ENCODE results near the gene ZNF236. TPM values are rescaled to one million over a fixed set of nuclear protein-coding genes. Genes with fewer than 3 reads are reported as not detected.
"Not testable (repeated sequence)": the region's sequence is repeated elsewhere in the genome, so short reads cannot be mapped to it uniquely, and the experiment has no call there.

The ZNF236 gene
- total RNA-seq, 2 donors from 2014 or later: 19.3 to 20.1 TPM

- not testable (repeated sequence) for H3K4me1 Mint-ChIP-seq; H3K4me3 Mint-ChIP-seq; H3K9me3 Mint-ChIP-seq; ATAC-seq (replicated peaks); H3K36me3 Mint-ChIP-seq (ENCODE audit: low read depth); H3K27me3 Mint-ChIP-seq
- peak overlapping the region; percentile 34 for H3K27ac Mint-ChIP-seq
Measured at GRCh38 chr18:76990343-76991020, 168.1 kb downstream of the ZNF236 start.

GRCh38 chr18:76991021-76991688 lies 168.8 kb downstream of the ZNF236 start:
- no peaks in the 10 kb centered on the region for H3K4me1 Mint-ChIP-seq
- H3K27ac Mint-ChIP-seq: peak overlapping the region; percentile 34
- no peak overlapping the region for H3K4me3 Mint-ChIP-seq
- H3K36me3 Mint-ChIP-seq (ENCODE audit: low read depth): no peaks in the 10 kb centered on the region
- H3K27me3 Mint-ChIP-seq: no peaks in the 10 kb centered on the region
- ATAC-seq (replicated peaks): no peak
- H3K9me3 Mint-ChIP-seq: no peaks in the 10 kb centered on the region

GRCh38 chr18:76992226-76993084 lies 170.1 kb downstream of the ZNF236 start:
- Mint-ChIP-seq H3K27me3 (no peaks in the 10 kb centered on the region), H3K4me1 (no peaks in the 10 kb centered on the region), H3K27ac (no peak overlapping the region), H3K9me3 (no peaks in the 10 kb centered on the region), H3K36me3 (ENCODE audit: low read depth) (no peaks in the 10 kb centered on the region), H3K4me3 (no peak overlapping the region)
- no peak for ATAC-seq (replicated peaks)

GRCh38 chr18:76993085-76993382 lies 170.7 kb downstream of the ZNF236 start:
- no peaks in the 10 kb centered on the region for H3K27me3 Mint-ChIP-seq
- no peak overlapping the region for H3K4me3 Mint-ChIP-seq
- H3K4me1 Mint-ChIP-seq: no peaks in the 10 kb centered on the region
- no peak for ATAC-seq (replicated peaks)
- no peaks in the 10 kb centered on the region for H3K9me3 Mint-ChIP-seq
- no peak overlapping the region for H3K27ac Mint-ChIP-seq
- H3K36me3 Mint-ChIP-seq (ENCODE audit: low read depth): no peaks in the 10 kb centered on the region

- H3K27ac Mint-ChIP-seq: no peak overlapping the region
- no peaks in the 10 kb centered on the region for H3K27me3 Mint-ChIP-seq
- H3K36me3 Mint-ChIP-seq (ENCODE audit: low read depth): no peaks in the 10 kb centered on the region
- ATAC-seq (replicated peaks): no peak
- H3K9me3 Mint-ChIP-seq: no peaks in the 10 kb centered on the region
- H3K4me3 Mint-ChIP-seq: no peak overlapping the region
- no peaks in the 10 kb centered on the region for H3K4me1 Mint-ChIP-seq
Measured at GRCh38 chr18:76993573-76993972, 171.2 kb downstream of the ZNF236 start.

- ATAC-seq (replicated peaks): peak; percentile 40
- no peak overlapping the region for H3K27ac Mint-ChIP-seq
- H3K4me3 Mint-ChIP-seq: no peak overlapping the region
Measured at GRCh38 chr18:76994086-76994654, 171.8 kb downstream of the ZNF236 start.

GRCh38 chr18:76995896-76996295 lies 173.5 kb downstream of the ZNF236 start:
- no peaks in the 10 kb centered on the region for H3K4me1 Mint-ChIP-seq
- ATAC-seq (replicated peaks): no peak
- no peaks in the 10 kb centered on the region for H3K9me3 Mint-ChIP-seq
- no peaks in the 10 kb centered on the region for H3K36me3 Mint-ChIP-seq (ENCODE audit: low read depth)
- H3K27me3 Mint-ChIP-seq: no peaks in the 10 kb centered on the region
- no peak overlapping the region for H3K27ac Mint-ChIP-seq
- no peak overlapping the region for H3K4me3 Mint-ChIP-seq

More at GRCh38 chr18:76994086-76994654, 171.8 kb downstream of the ZNF236 start:
- no peaks in the 10 kb centered on the region for H3K9me3 Mint-ChIP-seq
- no peaks in the 10 kb centered on the region for H3K36me3 Mint-ChIP-seq (ENCODE audit: low read depth)
- H3K4me1 Mint-ChIP-seq: no peaks in the 10 kb centered on the region
- H3K27me3 Mint-ChIP-seq: no peaks in the 10 kb centered on the region

- no peaks in the 10 kb centered on the region for H3K27me3 Mint-ChIP-seq
- H3K36me3 Mint-ChIP-seq (ENCODE audit: low read depth): no peaks in the 10 kb centered on the region
- H3K9me3 Mint-ChIP-seq: no peaks in the 10 kb centered on the region
- no peak for ATAC-seq (replicated peaks)
- no peak overlapping the region for H3K4me3 Mint-ChIP-seq
- no peaks in the 10 kb centered on the region for H3K4me1 Mint-ChIP-seq
- H3K27ac Mint-ChIP-seq: no peak overlapping the region
Measured at GRCh38 chr18:76996429-76996828, 174.1 kb downstream of the ZNF236 start.

- Mint-ChIP-seq H3K9me3 (no peaks in the 10 kb centered on the region), H3K4me1 (no peaks in the 10 kb centered on the region), H3K36me3 (ENCODE audit: low read depth) (no peaks in the 10 kb centered on the region), H3K27ac (no peak overlapping the region), H3K27me3 (no peaks in the 10 kb centered on the region), H3K4me3 (no peak overlapping the region)
- ATAC-seq (replicated peaks): no peak
Measured at GRCh38 chr18:76997951-76998808, 175.8 kb downstream of the ZNF236 start.

- ATAC-seq (replicated peaks): no peak
- H3K4me3 Mint-ChIP-seq: no peak overlapping the region
Measured at GRCh38 chr18:76999077-76999476, 176.7 kb downstream of the ZNF236 start.

GRCh38 chr18:77000527-77000926 lies 178.2 kb downstream of the ZNF236 start:
- no peaks in the 10 kb centered on the region for H3K4me1 Mint-ChIP-seq
- no peaks in the 10 kb centered on the region for H3K36me3 Mint-ChIP-seq (ENCODE audit: low read depth)
- no peak for ATAC-seq (replicated peaks)
- no peaks in the 10 kb centered on the region for H3K27me3 Mint-ChIP-seq
- H3K4me3 Mint-ChIP-seq: no peak overlapping the region
- no peaks in the 10 kb centered on the region for H3K9me3 Mint-ChIP-seq
- no peak overlapping the region for H3K27ac Mint-ChIP-seq

More at GRCh38 chr18:76999077-76999476, 176.7 kb downstream of the ZNF236 start:
- Mint-ChIP-seq H3K36me3 (ENCODE audit: low read depth) (no peaks in the 10 kb centered on the region), H3K9me3 (no peaks in the 10 kb centered on the region), H3K4me1 (no peaks in the 10 kb centered on the region), H3K27ac (no peak overlapping the region), H3K27me3 (no peaks in the 10 kb centered on the region)

- H3K27ac Mint-ChIP-seq: no peak overlapping the region
- H3K36me3 Mint-ChIP-seq (ENCODE audit: low read depth): no peaks in the 10 kb centered on the region
- no peaks in the 10 kb centered on the region for H3K4me1 Mint-ChIP-seq
- ATAC-seq (replicated peaks): no peak
- no peaks in the 10 kb centered on the region for H3K27me3 Mint-ChIP-seq
- no peaks in the 10 kb centered on the region for H3K9me3 Mint-ChIP-seq
- H3K4me3 Mint-ChIP-seq: no peak overlapping the region
Measured at GRCh38 chr18:77001041-77001440, 178.7 kb downstream of the ZNF236 start.

- Mint-ChIP-seq H3K4me3 (no peak overlapping the region), H3K36me3 (ENCODE audit: low read depth) (no peaks in the 10 kb centered on the region), H3K27me3 (no peaks in the 10 kb centered on the region), H3K9me3 (no peaks in the 10 kb centered on the region), H3K4me1 (no peaks in the 10 kb centered on the region), H3K27ac (peak overlapping the region; percentile 2)
- ATAC-seq (replicated peaks): no peak
Measured at GRCh38 chr18:77001979-77002378, 179.6 kb downstream of the ZNF236 start.

GRCh38 chr18:77002496-77002895 lies 180.1 kb downstream of the ZNF236 start:
- H3K9me3 Mint-ChIP-seq: no peaks in the 10 kb centered on the region
- no peaks in the 10 kb centered on the region for H3K36me3 Mint-ChIP-seq (ENCODE audit: low read depth)
- H3K27me3 Mint-ChIP-seq: no peaks in the 10 kb centered on the region
- ATAC-seq (replicated peaks): no peak
- no peak overlapping the region for H3K4me3 Mint-ChIP-seq
- peaks cover 4% of the 10 kb centered on the region for H3K4me1 Mint-ChIP-seq
- H3K27ac Mint-ChIP-seq: peak overlapping the region; percentile 2

All from activated T-helper 17 cell treated with anti-CD3 and anti-CD28 coated beads, Interleukin-2, amount 50 U/mL, for 72 hours (primary cell).